Measurements from ENCODE around the gene CORO1C.

Gene CORO1C

DNA sequence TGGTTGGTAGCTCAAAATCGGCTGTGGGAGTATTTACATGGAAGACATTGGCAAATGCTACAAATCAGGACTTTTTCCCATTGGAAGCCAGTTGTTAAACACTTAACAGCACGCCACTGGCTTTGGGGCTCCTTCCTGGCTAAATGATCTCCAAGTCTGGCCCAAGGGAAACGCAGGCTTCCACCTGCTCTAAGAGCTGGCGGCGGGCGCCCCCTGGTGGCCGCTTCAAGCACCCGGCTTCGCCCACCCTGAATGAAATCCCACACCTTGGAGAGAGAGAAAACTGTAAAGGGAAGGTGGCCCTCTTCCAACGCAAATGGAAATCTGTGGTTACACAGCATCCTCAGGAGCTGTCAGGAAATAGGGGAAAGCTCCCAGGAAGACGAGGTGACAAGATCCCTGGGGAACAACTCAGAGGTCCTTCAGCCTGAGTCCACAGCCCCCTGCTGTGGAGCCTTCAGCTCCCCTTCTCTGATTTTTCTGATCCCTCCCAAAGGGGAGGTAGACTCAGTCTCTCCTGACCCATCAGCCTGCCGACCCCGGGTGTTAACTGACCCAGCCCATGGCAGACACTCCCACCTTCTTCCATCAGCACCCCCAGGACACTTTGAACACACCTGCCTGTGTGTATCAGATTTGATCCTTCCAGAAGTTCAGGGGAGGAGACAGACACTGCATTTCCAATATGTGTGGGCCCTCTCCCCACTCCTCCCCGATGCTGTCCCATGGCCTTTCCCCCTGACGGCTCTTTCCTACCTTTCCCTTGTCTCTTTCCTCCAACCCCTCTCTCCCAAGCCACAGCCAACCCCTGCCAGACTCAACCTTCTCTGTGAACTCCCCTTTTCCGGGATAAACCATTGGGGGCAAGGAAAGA, 113.0 kb downstream of the CORO1C start:
- H3K36me3 ChIP-seq (ENCODE audit: insufficient read depth, low read length), result no peaks in the 10 kb centered on the region
- H3K4me1 ChIP-seq (ENCODE audit: insufficient read depth, low read length), result peaks cover 17% of the 10 kb centered on the region; the same call in 1 of the 2 replicates
- H3K9me3 ChIP-seq (ENCODE audit: control insufficient read depth, insufficient read depth, low read length), result no peaks in the 10 kb centered on the region
- H3K9ac ChIP-seq (ENCODE audit: low read depth, low read length), result no peak overlapping the region

DNA sequence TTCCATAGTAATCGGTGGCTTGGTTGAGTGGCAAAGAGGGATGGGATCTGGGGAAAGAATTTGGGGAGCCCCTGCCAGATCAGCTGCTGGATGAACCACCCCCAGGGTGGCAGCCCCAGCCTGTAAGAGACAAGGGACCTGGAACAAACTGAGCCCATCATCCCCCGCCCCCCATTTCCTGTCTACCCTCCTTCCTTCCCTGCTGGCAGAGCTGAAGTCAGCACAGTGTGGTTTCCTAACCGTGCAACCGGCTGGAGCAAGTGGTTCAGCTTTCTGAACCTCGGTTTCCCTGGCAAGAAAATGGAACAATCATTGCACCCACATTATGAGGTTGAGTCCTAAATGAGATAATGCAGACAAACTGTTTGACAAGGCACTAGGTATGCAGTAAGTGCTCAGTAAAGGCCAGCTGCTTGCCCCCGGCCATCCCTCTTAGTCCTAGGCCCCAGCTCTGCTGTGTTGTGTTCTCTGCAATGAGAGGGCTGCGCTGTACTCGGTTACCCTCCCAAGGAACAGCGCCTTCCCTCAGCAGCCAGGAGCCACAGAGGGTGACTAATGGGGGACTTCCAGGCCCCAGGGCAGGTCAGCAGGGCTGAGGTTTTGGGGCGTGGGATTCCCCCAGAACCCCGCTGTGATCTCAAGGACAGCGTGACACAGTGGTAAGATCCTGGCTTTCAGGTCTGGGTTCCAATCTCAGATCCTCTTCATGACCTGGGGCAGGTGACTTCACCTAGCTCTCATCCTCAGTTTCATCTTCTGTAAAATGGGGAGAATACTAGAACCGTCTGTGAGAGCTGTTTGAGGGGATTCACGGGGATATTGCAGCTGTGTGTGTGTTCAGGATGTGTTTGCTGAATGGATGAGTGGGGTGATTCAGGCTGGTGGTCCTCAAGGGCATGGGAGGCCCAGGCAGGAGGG, 114.1 kb downstream of the CORO1C start:
- no peaks in the 10 kb centered on the region for H3K9me3 ChIP-seq (ENCODE audit: control insufficient read depth, insufficient read depth, low read length)
- H3K4me1 ChIP-seq (ENCODE audit: insufficient read depth, low read length), result peaks cover 15% of the 10 kb centered on the region; the same call in 1 of the 2 replicates
- H3K36me3 ChIP-seq (ENCODE audit: insufficient read depth, low read length), result no peaks in the 10 kb centered on the region
- H3K9ac ChIP-seq (ENCODE audit: low read depth, low read length), result no peak overlapping the region

DNA sequence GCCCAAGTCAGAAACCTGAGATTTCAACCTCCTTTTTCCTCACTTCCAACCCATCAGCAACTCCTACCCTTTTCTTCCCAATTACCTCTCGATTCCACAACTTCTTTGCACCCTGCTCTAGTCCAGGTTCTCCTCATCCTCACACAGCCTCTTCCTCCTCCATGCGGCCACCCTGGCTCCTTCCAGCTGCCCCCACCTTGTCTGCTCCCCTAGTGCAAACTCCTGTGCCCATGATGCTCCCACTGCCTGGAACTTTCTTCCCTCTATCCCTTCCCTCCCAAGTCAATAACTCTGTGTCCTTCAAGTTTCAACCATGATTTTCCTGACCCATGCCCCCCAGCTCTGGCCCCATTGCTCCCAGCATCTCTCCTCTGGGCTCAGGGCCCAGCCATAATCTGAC, 115.0 kb downstream of the CORO1C start:
- no peak overlapping the region for H3K9ac ChIP-seq (ENCODE audit: low read depth, low read length)
- no peaks in the 10 kb centered on the region for H3K9me3 ChIP-seq (ENCODE audit: control insufficient read depth, insufficient read depth, low read length)
- H3K36me3 ChIP-seq (ENCODE audit: insufficient read depth, low read length), result no peaks in the 10 kb centered on the region
- H3K4me1 ChIP-seq (ENCODE audit: insufficient read depth, low read length), result peaks cover 13% of the 10 kb centered on the region; the same call in 1 of the 2 replicates

DNA sequence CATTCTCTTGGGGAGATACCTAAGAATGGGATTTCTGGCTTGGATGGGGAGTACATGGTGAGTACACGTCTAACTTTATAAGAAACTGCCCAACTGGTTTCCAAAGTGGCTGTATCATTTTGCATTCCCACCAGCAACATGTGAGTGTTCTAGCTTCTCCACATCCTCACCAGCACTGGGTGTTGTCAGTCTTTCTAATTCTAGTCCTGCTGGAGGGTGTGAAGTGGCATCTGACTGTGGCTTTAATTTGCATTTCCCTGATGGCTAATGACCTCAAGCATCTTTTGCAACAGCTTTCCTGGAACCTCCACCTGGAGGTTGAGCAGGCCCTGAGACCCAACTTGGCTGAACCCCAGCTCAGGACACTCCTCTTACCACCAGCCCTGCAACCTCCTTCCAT, 115.4 kb downstream of the CORO1C start:
- no peaks in the 10 kb centered on the region for H3K36me3 ChIP-seq (ENCODE audit: insufficient read depth, low read length)
- no peak overlapping the region for H3K9ac ChIP-seq (ENCODE audit: low read depth, low read length)
- no peaks in the 10 kb centered on the region for H3K9me3 ChIP-seq (ENCODE audit: control insufficient read depth, insufficient read depth, low read length)
- H3K4me1 ChIP-seq (ENCODE audit: insufficient read depth, low read length), result peaks cover 13% of the 10 kb centered on the region; the same call in 1 of the 2 replicates

DNA sequence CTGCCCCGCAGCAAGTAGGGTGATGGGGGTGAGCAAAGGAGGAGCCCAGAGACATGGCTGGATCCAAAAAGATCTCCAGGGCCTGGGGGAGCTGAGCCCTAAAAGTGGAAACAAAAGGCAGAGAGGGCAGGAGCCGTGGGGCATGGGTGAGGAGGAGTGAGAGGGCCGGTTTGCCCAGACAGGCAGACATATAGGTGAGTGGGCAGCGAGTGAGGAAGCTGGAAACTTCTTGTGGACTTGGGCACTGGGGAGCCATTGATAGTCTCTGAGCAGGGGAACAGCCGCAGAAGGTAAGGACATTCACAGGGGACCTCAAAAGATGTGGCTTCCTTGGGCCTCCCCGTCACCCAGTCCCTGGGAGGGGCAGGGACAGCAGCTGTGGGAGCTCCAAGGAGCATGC, 116.7 kb downstream of the CORO1C start:
- Histone ChIP-seq H3K9me3 (ENCODE audit: control insufficient read depth, insufficient read depth, low read length) (no peaks in the 10 kb centered on the region), H3K4me1 (ENCODE audit: insufficient read depth, low read length) (peaks cover 13% of the 10 kb centered on the region; the same call in 1 of the 2 replicates), H3K9ac (ENCODE audit: low read depth, low read length) (no peak overlapping the region), H3K36me3 (ENCODE audit: insufficient read depth, low read length) (no peaks in the 10 kb centered on the region)

DNA sequence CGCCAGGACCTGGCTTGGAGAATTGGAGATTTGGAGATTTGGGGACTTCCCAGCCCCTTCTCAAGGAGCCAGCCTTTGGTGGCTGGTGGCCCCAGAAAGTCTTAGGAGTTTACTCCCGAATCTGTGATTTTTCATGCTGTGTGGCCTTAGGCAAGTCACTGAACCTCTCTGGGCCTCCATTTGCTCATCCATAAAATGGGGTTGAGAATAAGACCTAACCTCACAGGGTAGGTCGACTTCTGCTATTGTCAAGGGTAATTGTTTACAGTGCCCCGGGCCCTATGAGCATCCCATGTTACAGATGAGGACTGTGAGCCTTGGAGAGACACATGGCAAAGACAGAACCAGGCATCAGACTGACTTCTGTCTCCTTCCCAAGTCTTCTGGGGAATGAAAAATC, 117.3 kb downstream of the CORO1C start:
- no peak overlapping the region for H3K9ac ChIP-seq (ENCODE audit: low read depth, low read length)
- H3K9me3 ChIP-seq (ENCODE audit: control insufficient read depth, insufficient read depth, low read length), result no peaks in the 10 kb centered on the region
- H3K36me3 ChIP-seq (ENCODE audit: insufficient read depth, low read length), result no peaks in the 10 kb centered on the region
- peaks cover 13% of the 10 kb centered on the region; the same call in 1 of the 2 replicates for H3K4me1 ChIP-seq (ENCODE audit: insufficient read depth, low read length)

DNA sequence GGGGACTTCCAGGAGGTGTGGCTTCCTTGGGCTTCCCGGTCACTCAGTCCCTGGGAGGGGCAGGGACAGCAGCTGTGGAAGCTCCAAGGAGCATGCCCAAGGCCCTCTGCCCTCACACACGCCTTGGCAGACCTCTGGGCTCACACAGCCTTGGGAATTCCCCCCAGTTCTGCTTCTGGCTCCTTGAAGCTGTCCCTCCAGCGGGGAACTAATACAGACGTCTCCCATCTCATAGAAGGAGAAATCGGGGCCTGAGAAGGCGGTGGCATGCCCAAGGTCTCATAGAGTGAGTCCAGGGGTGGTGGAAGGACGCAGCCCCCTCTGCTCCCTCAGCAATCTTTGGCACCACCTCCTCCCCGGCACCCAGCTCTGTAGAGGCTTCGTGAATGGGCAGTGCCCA, 117.8 kb downstream of the CORO1C start:
- Histone ChIP-seq H3K36me3 (ENCODE audit: insufficient read depth, low read length) (no peaks in the 10 kb centered on the region), H3K4me1 (ENCODE audit: insufficient read depth, low read length) (peaks cover 13% of the 10 kb centered on the region; the same call in 1 of the 2 replicates), H3K9ac (ENCODE audit: low read depth, low read length) (no peak overlapping the region), H3K9me3 (ENCODE audit: control insufficient read depth, insufficient read depth, low read length) (no peaks in the 10 kb centered on the region)

DNA sequence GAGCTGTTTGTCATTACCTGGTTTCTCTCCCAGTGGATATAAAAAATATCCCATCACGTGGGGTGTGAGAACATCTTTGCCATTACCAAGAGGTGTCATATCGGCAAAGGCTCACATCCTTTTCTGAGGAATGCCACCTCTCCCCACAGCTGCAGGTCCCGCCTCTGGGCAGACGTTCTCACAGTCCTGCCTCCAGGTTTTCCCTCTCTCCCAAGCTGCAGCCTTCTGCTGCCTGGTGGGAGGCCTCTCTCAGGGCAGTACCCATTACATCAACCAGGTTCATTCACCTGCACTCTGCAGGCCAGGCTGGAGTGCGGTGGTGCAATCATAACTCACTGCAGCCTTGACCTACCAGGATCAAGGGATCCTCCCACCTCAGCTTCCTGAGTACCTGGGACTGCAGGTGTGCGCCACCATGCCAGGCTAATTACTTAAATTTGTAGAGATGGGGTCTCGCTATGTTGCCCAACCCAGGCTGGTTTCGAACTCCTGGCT, 118.5 kb downstream of the CORO1C start:
- Histone ChIP-seq H3K4me1 (ENCODE audit: insufficient read depth, low read length) (peaks cover 9% of the 10 kb centered on the region; the same call in 1 of the 2 replicates), H3K9ac (ENCODE audit: low read depth, low read length) (no peak overlapping the region), H3K9me3 (ENCODE audit: control insufficient read depth, insufficient read depth, low read length) (no peaks in the 10 kb centered on the region), H3K36me3 (ENCODE audit: insufficient read depth, low read length) (no peaks in the 10 kb centered on the region)

DNA sequence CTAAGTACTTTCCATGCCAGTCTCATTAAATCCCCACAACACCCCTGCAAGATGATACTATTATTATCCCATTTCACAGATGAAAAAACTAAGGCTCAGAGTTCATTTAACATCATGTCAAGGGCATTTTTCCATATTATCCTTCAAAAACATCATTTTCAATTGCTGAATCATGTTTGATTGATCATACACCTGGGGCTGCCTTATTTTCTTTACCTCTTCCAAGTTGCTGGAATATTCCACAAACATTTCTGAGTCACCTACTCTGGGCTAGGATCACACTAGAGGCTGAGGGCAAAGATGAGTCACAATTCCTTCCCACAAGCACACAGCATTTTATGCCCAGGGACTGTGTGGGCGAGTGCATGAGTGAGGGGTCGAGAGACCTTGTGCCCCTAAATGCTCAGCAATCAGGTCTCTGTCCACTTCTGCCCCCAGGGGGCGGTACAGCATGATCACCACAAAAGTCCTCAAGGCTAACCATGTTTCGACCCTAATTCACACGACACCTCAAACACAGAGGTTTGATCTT, 119.4 kb downstream of the CORO1C start:
- H3K4me1 ChIP-seq (ENCODE audit: insufficient read depth, low read length), result peaks cover 9% of the 10 kb centered on the region; the same call in 1 of the 2 replicates
- H3K9me3 ChIP-seq (ENCODE audit: control insufficient read depth, insufficient read depth, low read length), result no peaks in the 10 kb centered on the region
- no peaks in the 10 kb centered on the region for H3K36me3 ChIP-seq (ENCODE audit: insufficient read depth, low read length)
- H3K9ac ChIP-seq (ENCODE audit: low read depth, low read length), result no peak overlapping the region

DNA sequence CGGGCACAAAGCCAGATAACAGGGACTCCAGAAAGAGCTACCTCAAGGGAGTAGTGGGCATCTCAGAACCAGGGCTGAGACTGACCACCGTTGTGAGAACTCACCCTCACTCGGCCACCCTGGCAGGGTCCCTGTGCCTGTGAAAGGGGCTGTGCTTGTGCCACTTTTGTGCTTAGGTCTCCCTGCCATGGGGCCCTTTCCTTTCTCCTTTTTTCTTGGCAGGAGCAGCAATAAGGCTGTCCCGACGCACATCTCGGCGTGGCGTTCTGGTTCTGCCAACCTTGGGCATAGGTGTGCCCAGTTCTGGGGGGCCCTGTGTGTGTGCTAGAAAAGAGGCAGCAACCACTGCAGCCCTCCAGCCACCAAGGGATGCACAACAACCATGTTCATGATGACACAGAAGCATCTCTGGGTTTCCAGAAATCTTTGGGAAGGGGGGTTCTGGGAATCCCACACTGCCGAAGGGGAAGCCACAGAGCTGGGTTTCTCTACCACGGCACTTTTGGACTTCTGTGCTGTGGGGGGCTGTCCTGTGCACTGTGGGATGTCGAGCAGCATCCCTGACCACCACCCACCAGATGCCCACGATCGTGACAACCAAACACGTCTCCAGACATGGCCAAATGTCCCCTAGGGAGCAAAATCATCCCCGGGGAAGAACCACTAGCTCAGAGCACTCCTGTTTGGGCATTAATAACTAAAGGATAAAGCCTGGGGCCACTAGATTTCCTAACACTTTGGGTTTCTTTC, 120.3 kb downstream of the CORO1C start:
- no peak overlapping the region for H3K9ac ChIP-seq (ENCODE audit: low read depth, low read length)

DNA sequence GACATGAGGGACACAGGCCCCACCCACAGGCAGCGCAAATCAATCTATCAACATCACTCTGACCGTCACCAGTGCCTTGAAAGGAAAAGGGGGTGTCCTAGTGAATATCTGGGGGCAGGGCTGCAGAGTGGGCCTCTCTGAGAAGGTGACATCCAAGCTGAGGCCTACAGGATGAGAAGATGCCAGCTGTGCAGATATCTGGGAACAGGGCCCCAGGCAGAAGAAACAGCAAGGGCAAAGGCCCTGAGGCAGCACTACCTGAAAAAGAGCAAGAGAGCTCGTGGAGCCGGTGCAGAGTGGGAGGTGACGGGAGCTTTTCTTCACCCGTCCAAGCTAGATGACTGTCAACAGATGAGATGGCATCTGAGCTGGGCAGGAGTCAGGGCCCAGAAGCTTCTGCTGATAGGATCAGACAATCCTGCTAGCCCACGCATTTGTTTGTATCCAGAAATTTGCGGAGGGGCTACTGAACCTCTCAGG, 120.9 kb downstream of the CORO1C start:
- Histone ChIP-seq H3K36me3 (ENCODE audit: insufficient read depth, low read length) (no peaks in the 10 kb centered on the region), H3K9ac (ENCODE audit: low read depth, low read length) (no peak overlapping the region), H3K9me3 (ENCODE audit: control insufficient read depth, insufficient read depth, low read length) (no peaks in the 10 kb centered on the region), H3K4me1 (ENCODE audit: insufficient read depth, low read length) (peaks cover 14% of the 10 kb centered on the region; the same call in 1 of the 2 replicates)

More for the DNA sequence above, 120.3 kb downstream of the CORO1C start:
- Histone ChIP-seq H3K4me1 (ENCODE audit: insufficient read depth, low read length) (peaks cover 14% of the 10 kb centered on the region; the same call in 1 of the 2 replicates), H3K36me3 (ENCODE audit: insufficient read depth, low read length) (no peaks in the 10 kb centered on the region), H3K9me3 (ENCODE audit: control insufficient read depth, insufficient read depth, low read length) (no peaks in the 10 kb centered on the region)

DNA sequence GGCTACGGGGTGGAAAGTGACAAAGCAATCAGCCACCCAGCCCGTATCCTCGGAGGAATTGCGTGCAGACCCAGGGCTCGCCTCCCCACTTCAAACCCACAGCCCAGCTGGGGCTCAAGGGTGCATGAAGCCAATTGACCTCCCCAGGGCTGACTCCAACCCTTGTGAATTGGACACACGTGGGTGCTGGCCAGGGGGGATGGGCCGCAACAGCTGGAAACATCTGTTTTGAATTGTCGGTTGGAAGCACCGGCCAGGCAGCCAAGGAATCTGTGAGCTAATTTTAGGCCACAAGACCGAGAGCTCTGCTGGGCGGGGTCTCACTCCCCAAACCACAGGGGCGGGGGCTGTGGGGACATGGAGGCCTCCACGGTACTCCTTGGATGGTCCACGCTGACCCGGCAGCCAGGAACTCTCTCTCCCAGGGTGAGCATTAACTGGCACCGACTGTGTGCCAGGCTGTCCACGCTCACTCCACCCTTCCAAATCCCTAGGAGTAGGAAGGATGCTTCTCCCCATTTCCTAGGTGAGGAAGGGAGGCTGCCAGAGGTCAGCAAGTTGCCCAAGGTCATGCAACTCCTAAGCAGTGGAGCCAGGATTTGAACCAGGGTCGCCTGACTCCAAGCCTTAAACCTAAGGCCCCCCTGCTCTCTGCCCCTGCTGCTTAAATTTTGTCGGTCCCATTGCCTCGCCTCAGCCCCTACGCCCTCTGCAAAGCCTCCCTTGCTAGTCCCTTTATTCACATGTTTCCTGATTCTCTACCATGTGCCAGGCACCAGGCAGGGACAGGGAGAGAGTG, 121.6 kb downstream of the CORO1C start:
- H3K36me3 ChIP-seq (ENCODE audit: insufficient read depth, low read length), result no peaks in the 10 kb centered on the region
- no peaks in the 10 kb centered on the region for H3K9me3 ChIP-seq (ENCODE audit: control insufficient read depth, insufficient read depth, low read length)
- H3K4me1 ChIP-seq (ENCODE audit: insufficient read depth, low read length), result peaks cover 14% of the 10 kb centered on the region; the same call in 1 of the 2 replicates
- no peak overlapping the region for H3K9ac ChIP-seq (ENCODE audit: low read depth, low read length)

DNA sequence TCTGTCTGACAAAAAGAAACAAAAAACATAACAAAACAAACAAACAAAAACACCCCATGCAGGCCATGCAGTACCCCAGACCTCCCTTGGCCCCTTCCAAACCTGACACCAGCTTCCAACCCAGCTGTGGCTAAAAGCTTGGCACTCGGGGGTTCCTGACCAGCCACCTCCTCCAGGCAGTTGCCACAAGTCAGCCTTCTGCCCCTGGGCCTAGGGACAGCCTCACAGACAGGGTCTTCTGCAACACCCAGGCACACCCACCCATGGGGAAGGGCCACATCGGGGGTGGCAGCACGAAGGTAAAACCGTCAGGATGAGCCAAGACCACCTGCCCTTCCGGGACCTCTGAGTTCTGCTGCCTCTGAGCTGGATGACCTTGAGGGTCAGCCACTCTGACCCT, 122.7 kb downstream of the CORO1C start:
- no peaks in the 10 kb centered on the region for H3K9me3 ChIP-seq (ENCODE audit: control insufficient read depth, insufficient read depth, low read length)
- H3K4me1 ChIP-seq (ENCODE audit: insufficient read depth, low read length), result peaks cover 16% of the 10 kb centered on the region
- no peaks in the 10 kb centered on the region for H3K36me3 ChIP-seq (ENCODE audit: insufficient read depth, low read length)
- H3K9ac ChIP-seq (ENCODE audit: low read depth, low read length), result no peak overlapping the region

Data from ES-I3 (cell line).